NCI-H2227 (cell line): ENCODE measurements around the gene CYP4V2.

Experiments
- DNase-seq: peaks from one replicate; lab custom pipeline; 2025; ENCODE audit not compliant: unreplicated experiment; lab: John Stamatoyannopoulos, UW

The CYP4V2 gene

DNA sequence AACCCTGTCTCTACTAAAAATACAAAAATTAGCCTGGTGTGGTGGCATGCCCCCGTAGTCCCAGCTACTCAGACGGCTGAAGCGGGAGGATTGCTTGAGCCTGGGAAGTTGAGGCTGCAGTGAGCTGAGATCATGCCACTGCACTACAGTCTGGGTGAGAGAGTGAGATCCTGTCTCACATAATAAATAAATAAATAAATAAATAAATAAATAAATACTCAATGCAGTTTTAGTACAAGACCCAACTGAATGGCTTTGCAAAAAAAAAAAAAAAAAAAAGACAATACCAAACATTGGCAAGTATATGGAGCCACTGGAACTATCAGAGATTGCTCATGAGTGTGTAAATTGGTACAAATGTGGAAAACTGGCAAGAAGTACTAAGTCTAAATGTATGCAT lies 3.3 kb upstream of the CYP4V2 start:
- DNase-seq = no peak

DNA sequence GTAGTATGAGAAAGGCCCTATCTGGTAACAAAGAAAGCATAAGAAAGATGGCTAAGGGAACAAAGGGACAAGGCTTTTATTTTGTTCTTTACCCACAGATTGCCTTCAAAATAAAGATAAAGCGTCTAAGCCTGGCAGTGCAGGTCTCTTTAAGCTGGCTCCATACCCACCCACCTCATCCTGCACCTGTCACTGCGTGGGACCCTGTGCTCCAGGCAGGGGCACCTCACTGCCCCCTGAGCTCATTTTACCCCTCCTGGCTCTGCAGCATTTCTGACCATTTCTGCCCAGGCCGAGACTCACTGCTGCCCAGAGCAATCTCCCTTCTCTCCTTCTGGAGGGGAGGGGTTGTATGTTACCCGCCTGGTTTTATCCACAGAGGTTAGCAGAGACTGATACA lies 1.7 kb upstream of the CYP4V2 start:
- DNase-seq = no peak

DNA sequence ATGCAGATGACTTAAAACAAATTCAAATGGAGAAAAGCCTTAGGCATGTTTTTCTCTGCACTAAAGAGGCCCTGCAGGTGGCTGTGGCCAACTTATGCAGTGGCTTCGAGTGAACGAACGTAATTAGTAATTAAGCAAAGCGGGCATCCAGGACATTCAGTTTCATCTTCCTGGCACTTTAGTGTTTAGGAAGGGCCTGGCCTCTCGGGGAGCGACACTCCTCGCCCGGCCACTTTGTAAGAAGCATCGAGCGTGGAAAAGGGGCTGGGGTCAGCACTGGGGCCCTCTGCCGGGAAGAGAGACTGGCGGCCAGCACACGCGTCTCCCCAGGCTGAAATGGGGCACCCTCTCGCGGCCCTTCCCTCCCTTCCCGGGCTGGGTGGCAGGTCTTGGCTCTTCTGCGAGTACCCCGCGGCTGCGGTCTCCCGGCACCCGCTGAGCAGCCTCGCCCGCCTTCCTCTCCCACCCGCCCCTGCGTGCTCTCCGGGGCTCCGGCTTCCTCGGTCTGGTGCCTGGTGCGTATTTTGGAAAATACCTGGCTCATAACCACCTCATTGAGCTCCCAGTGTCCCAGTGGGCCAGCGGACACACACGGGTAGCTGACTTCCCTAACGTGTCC lies 677 bp upstream of the CYP4V2 start:
- DNase-seq = peak; percentile 36

DNA sequence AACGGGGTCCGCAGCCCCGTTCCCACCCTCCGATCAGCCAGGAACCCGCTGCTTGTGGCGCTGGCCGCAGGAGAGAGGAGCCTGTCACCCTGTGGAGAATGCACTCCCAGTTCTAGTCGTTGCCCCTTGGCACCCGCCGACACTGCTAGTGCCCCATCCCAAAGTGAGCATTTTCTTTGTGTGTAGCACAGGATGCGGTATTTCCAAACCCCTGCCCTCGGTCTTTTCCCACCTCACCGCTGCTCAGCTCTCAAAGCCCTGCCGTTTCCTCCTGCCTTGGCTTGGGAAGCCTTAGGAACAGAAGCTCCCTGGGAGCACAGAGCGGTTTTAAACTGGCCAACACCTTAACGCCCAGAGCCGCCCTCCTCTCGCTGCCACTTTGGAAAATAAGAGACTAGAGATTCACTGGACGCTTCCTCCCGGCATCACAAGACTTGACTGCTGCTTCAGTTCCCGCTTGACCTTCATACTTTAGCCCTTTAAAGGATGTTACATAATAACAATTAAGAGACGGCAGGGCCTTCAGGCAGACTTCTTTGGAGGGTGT lies 772 bp downstream of the CYP4V2 start:
- peak; percentile 35 for DNase-seq

DNA sequence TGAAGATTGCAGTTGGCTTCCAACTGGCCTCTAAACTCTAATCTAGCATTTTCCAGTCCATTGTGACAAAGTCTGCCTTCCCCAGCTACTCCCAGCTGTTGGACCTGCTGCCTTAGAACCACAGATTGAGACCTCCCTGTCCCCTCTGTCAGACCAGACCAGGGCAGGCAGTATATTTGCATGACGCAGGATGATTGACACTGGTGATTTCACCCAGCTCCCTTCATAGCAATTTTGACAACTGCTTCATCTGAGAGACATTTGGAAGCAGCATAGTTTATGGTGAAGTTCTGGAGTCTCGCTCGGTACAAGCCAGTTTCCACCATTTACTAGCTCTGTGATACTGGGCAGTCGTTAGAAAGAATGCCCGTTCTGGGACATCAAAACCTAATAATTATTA lies 2.5 kb downstream of the CYP4V2 start:
- DNase-seq = no peak

DNA sequence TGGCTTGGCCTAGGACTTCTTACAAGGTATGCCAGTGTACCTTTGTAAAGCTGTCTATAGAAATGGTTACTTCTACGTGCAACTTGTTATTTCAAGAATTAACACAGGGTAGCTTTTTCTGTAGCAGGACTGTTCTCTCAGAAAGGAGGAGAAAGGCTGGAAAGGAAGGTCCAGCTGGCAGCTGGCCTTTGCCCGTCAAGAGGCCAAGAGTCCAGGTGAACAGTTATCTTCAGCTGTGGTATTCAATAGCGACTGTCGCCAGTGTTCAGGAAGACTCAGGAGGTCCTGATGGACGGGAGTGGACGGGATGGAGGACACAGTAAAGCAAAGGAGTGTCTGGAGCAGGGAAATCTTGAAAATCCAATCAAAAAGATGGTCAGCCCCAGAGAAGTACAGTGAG lies 4.7 kb downstream of the CYP4V2 start:
- no peak for DNase-seq

DNA sequence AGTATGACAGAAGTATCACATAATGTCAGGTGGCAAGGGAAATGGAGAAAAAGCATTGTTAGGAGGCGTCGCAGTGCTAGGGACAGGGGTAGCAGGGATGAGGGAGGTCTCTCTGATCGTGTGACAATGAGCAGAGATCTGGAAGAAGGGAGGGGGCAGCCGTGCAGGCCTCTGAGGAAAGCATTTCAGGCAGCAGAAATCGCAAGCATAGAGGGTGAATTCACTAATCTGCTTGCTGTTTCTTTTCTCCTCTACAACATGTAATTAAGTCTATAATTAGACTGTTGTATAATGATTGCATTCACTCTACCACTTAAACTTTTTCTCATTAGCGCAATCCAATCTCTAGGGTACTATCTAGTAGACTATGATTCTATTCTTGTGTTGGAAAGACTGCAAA lies 9.1 kb downstream of the CYP4V2 start:
- no peak for DNase-seq

DNA sequence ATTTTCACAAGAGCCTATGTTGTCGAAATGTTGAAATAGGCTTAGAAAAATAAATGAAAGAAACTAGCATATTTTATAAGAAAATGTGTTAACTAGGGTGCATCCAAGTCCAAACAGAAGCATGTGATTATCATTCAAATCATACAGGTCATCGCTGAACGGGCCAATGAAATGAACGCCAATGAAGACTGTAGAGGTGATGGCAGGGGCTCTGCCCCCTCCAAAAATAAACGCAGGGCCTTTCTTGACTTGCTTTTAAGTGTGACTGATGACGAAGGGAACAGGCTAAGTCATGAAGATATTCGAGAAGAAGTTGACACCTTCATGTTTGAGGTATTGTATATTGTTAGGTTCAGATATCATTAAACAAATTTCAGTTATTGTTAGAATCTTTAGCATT lies 9.6 kb downstream of the CYP4V2 start:
- no peak for DNase-seq

DNA sequence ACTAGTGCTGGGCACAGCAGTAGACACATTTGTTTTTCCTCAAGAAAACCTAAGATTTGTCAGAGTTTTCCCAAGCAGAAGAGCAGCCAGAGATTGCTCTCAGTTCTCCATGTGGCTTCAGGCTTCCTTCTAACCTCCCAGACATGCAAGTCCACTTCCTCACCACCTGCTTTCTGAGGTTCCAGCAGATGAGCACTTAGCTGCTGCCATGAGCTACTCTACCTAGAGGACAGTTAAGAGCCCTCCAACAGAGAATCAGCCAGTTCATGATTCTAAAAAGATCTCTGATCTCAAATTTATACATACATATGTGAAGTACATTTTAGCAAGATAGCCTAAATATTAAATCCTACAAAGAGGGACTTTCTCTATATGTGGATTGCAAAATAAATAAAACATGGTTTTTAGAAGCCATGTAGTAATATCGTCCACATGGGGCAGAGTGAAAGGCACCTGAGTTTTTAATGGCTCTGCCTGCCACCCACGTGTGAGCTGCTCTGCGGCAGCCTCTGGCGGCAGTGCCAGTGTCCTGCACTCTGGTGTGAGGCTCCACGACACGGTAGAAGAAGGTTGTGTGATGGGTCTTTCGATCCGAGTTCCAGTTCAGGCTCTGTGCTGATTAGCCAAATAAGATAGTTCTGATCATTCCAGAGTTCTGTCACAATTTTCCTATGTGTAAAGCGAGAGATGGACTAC lies 10.3 kb downstream of the CYP4V2 start:
- no peak for DNase-seq

DNA sequence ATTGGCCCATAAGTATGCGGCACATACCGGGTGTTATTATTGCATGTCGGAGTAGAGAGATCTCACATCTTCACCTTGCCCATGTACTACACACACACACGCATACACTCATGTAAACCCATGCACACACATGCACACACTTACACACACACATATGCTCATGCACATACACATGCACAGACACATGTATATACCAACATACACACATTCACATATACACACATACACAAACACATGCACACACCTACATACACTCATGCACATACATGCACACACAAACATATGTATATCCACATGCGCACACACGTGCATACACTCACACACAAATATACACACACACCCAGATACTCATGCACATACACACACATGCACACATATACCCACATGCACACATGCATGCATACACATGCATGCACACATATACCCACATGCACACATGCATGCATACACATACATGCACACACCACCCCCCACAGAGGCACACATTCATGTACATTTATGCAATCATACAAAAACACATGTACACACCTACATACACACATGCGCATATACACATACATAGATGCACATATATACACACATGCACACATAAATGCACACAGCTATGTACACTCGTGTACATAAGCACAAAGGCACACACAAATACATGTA lies 11.2 kb downstream of the CYP4V2 start:
- no peak for DNase-seq

DNA sequence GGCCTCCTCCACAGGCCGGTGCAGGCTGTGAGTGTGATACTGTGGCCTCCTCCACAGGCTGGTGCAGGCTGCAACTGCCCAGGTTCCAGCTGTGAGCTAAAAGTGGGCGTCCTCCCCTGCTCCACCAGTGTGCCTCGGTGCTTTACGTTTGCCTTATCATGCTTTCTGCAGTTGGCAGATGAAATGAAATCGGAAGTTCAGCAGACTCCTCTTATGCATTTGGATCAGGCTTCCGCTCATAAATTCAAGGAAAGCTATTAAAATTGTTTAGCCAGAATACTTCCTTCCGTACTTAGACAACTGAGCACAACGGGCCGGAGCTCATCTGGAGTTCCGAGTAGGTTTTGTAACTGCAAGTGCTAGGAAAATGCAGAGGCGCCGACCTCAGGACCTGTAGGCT lies 12.0 kb downstream of the CYP4V2 start:
- DNase-seq = no peak

DNA sequence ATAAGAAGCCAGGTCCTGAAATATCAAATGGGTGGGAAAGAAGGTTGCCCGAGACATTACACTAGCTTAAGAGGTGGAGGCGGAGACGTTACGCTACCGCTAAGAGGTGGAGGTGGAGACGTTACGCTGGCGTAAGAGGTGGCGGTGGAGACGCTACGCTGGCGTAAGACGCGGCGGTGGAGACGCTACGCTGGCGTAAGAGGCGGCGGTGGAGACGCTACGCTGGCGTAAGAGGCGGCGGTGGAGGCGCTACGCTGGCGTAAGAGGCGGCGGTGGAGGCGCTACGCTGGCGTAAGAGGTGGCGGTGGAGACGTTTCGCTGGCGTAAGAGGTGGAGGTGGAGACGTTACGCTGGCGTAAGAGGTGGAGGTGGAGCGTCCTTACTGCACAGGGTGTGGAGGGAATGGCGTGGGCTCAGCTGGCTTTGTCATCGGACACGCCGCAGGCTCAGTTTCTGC lies 12.8 kb downstream of the CYP4V2 start:
- DNase-seq = no peak

DNA sequence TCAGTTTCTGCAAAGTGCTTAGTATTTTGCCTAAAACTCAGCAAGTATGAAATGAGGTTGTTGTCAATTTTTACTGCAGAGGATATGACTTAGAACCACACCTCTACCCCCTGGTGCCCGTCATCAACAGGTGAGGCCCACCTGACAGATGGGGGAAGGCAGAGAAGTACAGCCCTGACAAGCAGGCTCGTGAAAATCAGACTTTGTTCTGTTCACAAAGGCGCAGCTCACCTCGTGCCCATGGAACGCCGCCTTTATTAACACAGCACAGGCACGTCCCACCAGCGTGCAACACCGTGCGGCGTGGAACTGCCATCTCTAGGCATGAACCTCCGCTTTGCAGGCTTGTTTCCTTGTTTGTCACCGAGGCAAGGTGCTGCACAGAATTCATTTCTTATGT lies 13.3 kb downstream of the CYP4V2 start:
- no peak for DNase-seq

DNA sequence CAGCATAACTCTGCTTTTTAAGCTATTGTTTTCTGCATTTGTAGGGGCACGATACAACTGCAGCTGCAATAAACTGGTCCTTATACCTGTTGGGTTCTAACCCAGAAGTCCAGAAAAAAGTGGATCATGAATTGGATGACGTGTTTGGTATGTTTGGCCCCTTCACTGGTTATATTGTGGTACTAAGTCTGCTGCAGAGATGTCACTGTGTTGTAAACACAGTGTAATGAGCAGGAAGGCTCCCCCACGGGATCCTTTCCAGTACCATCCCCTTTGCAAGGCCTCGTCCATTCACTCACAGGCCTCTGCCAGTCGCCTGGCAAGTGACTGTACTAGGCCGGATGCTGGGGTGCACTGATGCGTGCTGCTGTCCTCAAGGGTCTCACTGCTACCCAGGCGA lies 13.8 kb downstream of the CYP4V2 start:
- no peak for DNase-seq

DNA sequence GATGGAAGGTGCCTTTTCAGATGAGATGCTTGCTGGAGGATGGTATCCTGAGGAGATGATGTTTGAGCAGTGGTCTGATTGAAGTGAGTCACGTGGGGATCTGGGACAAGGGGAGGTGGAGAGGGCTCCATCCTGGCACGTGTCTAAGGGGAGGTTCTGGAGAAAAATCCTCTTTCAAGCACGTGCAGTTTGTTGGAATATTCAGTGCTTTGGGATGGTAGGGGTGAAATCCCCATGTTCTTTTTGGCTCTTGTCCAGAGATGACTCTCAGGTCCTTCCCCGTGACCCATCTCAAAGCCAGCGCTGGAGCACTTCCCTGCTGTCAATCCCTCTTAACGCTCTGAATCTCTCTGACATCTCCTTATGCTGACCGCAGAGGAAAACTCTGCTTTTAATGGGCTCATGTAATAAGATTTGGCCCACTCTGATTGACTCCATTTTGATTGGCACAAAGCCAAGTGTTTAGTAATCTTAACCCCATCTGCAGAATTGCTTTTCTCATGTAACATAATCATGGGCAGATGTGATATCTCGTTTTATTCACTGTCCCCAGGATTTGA lies 25.2 kb downstream of the CYP4V2 start:
- peak; percentile 36 for DNase-seq

DNA sequence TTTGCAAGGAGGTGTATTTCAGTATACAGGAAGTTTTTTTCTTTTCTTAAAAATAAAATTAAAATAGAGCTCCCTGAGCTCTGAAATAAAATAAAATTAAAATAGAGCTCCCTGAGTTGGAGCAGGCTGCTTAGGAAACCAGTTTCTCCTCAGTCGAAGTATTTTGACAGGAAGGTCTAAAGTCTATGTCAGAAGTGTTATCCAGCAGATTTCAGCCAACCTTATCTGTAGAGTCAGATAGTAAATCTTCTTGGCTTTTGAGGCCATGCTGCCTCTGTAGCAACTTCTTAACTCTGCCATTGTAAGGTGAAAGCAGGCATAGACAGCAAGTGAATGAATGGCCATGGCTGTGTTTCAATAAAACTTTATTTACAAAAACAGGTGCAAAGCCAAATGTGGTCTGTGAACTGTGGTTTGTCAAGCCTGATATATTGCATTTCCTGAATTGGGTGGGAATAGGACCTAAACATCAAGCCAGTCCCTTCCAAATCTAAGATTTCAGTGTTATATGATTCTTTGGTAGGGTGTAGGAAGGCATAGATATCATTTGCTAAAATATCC lies 26.4 kb downstream of the CYP4V2 start:
- DNase-seq = no peak

DNA sequence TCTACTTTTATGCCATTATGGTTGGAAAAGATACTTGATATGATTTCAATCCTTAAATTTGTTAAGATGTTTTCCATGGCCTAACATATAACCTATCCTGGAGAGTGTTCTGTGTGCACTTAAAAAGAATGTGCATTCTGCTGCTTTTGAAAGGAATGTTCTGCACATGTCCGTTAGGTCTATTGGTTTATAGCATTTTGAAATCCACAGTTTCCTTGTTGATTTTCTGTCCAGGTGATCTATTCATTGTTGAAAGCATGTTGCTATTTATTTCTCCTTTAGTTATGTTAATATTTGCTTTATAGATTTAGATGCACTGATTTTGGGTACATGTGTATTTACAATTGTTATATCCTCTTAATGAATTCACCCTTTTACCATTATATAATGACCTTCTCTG lies 30.3 kb downstream of the CYP4V2 start:
- no peak for DNase-seq

DNA sequence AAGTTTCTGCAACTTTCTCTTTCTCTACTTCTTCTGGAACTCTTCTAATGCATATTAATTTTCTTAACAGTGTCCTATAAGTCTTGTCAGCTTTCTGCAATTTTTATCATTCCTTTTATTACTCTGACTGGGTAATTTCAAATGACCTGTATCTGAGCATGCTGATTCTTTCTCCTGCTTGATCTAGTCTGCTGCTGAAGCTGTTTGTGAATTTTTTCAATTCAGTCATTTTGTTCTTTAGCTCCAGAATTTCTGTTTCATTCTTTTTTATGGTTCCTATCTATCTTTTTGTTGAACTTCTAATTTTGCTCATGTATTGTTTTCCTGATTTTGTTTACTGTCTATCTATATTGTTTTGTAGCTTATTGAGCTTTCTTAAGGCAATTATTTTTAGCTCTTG lies 34.5 kb downstream of the CYP4V2 start:
- no peak for DNase-seq

DNA sequence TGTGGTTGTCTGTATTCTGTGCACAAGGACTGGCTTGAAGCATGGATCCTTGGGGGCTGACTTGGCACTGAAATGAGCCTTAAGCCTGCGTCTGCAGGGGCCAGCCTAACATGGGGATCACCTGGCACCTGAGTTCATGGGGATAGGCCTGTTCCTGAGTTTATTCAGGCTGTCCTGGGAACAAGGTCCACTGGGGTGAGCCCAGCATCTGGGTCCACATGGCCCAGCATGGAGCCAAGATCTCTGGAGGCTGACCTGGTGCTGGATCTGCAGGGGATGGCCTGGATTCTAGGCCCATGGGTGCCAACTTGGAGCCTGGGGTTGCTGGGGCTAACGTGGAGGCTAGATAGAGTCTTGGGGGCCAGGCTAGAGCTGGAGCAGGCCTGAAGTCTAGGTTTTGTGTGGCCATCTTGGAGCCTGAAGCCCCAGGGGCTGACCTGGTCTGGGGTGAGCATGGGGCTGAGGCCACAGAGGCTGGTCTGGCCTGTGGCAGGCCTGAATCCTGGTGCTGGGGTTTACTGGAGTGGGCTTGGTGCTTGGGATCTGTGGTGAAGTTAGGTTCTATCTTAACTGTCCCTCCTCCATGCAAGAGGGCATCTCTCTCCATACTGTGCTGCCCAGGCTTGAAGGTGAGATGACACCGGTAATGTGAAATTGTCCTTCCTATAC lies 35.3 kb downstream of the CYP4V2 start:
- DNase-seq = no peak

DNA sequence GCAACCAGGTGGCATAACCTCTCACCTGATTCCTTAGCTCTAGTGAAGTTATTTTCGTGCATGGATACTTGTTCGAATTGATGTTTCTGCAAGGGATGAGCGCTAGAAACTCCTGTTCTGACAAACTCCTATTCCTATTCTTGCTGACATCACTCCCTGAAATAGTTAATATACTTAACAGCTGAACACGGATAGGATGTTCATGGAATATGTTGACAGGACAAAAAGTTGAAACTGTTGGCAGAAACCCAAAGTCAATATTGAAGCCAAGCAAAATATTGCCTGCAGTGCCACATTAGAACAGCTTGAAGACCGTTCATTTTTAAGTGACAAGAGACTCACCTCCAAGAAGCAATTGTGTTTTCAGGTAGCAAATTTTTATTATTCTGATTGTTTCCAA lies 35.9 kb downstream of the CYP4V2 start, which contains the start of gene KLKB1:
Gene KLKB1 (plus strand): TSS at position 287 of the 400 bp plus-strand sequence. CDS start 689 bp downstream, outside the sequence.
- no peak for DNase-seq
